DMS79 (cell line): Measurements from ENCODE around the gene SAMMSON.

Source experiments
- DNase-seq: peaks from one replicate; lab custom pipeline; 2025; lab: John Stamatoyannopoulos, UW

SAMMSON gene

DNA sequence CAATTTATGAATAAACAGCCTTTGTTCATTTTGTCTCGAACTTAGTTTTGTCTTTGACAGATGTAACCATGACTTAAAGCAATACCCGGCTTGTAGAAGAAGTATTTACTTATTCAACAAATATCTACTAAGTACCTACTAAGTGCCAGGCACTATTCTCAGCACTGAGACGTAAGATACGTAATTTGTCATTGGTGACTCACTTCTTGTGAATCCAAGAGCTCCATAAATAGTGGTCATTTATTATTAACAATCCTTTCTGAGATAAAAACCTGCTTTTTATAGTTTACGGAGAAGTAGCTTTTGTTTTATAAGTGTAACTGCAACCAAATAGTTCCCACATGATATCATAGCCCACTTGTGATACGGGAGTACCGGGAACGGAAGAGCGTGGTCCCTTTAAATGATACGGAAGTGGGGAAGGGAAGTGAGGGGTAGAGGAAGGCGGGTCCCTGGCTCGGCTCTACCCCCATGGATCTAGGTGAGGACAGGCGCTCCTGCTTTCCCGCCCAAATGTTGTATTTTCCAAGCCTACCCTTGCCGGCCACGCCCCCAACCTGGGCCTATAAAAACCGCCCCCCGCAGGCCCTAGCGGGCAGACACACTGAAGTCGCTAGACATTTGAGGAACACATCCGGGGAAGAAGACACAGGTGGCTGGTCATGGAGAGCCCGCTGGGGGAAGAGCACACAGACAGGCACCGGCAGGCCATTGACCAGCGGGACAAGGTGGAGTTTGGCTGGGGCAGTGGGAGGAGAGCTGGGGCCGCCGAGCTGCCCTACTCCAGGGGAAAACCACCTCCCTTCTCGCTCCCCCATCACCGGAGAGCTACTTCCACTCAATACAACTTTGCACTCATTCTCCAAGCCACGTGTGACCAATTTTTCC, at the start of gene SAMMSON:
TSS of gene SAMMSON (plus strand) at position 594 of the 888 bp plus-strand sequence.
- DNase-seq: no peak

- no peak for DNase-seq
Observed at GRCh38 chr3:69951616-69952015, 47.9 kb upstream of the SAMMSON start.

DNA sequence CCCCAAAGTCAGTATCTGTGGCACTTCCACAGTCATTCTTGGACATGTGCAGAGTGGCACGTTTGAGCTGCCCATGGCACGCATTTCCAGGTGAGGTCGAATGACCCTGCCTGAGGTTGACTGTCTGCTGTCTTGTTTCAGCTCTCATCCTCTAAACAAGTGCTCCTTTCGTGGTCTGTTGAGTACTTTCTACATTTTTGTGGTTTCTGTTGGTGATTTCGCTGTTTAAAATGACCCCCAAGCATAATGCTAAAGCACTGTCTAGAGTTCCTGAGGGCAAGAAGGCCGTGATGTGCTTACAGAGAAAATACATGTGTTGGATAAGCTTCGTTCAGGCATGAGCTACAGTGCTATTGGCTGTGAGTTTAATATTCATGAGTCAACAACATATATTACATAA, 40.0 kb upstream of the SAMMSON start:
- DNase-seq: no peak

GRCh38 chr3:69961706-69962439, 37.7 kb upstream of the SAMMSON start:
- no peak for DNase-seq

- no peak for DNase-seq
Observed at GRCh38 chr3:69963643-69964042, 35.9 kb upstream of the SAMMSON start.

- DNase-seq: no peak
Observed at GRCh38 chr3:69967156-69967555, 32.4 kb upstream of the SAMMSON start.

DNA sequence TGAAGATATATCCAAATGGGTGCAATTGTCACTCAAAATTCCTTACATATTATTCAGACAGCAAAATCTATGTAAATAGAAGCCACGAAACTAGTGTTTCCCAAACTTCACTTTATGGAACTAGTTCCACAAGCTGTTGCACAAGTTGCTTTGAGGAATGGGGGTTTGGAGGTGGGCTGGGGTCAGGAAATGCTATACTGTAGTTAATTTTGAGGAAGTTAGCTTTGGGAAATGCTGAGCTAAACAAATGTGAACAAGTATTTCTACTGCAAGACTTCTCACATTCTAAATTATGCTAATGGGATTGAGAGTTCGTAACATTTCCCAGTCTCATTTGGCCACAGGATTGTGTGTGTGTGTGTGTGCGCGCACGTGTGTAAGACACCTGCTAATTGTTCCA, 28.7 kb upstream of the SAMMSON start:
- no peak for DNase-seq

GRCh38 chr3:69972672-69973071, 26.9 kb upstream of the SAMMSON start:
- DNase-seq: no peak

GRCh38 chr3:69976021-69976420, 23.5 kb upstream of the SAMMSON start:
- DNase-seq: no peak

DNA sequence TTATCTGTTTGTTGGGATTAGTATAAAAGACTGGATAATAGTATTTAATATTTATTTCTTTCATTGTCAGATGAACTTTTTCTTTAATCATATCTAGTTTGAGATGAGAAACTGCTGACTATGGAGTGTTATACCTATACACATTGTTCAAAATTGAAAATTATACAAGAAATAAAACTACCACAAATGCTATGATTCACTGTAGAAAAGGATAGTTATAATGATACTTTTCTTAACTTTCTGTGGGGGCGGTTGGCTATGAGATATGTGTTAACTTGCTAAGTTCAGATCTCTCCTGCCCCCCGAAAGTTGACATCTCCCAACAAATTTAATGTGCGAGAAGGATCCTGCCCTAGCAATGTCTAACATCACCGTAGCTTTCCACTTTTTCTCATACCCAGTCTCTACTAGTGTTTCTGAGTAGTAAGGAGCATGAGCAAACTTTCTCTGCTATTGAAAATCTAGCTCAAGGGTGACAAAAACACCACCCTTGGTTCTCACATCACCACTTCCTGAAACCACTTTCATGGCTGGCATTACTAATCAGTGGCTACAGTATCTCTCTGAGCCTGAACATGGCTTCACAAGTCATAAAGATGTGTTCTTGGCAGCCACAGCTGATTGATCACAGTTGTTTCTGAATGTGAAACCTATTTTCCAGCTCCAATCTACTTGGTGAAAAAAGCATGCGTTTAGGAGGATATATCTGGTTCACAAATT, 15.8 kb upstream of the SAMMSON start:
- no peak for DNase-seq

DNA sequence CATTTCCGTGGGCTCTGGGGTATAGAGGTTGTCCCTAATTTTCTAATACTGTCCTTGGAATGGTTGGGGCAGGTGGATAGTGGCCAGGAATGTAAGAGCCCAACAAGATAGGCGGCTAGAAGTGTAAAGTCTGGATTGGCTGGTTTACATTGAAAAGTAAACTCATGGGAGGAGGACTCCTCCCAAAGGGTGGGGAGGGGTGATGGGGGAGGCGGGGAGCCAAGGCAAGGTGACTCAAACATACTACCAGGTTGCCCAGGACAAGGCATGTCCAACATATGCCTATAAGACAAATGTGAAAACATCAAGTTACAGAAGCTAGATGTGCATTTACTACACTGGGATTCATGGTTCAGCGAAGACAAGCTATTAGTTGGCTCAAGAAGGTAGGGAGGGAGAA, 14.3 kb upstream of the SAMMSON start:
- DNase-seq: no peak

DNA sequence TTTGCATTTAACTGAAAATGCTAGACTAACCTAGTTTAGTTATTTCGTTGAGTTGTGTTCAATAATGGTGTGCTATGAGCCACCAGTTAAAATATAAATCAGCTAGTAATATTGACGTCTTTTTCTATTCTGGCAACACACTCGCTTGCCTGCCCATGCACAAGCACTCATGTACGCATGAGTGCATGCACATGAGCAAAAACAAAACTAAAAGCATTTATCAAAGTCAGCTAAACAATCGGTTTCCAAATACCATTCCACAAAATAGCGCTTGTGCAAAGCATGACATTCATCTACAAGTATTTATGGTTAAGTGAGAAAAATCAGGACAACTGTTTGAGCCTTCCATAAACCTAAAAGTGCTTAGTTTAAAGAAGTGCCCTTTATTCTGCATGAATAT, 13.1 kb upstream of the SAMMSON start:
- DNase-seq: no peak

DNA sequence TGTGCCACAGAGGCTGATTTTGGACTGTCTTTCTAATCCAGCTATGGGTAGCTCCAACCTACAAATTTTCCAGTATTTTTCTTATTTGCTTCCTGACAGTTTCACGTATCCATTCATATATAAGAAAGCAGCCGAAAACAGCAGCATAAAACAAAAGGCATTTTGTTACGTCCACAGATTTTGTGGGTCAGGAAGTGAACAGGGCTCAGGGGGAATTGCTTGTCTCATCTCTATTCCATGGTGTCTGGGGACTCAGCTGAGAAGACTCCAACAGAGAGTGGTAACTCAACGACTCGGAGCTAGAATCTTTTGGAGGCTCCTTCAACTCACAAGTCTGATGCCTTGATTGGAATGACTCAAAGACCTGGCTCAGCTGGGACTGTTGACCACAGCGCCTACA, 11.7 kb upstream of the SAMMSON start:
- no peak for DNase-seq

GRCh38 chr3:69993757-69994156, 5.8 kb upstream of the SAMMSON start:
- no peak for DNase-seq

- DNase-seq: no peak
Observed at GRCh38 chr3:69994919-69995318, 4.6 kb upstream of the SAMMSON start.

- DNase-seq: no peak
Observed at GRCh38 chr3:69997631-69998307, 1.8 kb upstream of the SAMMSON start.

DNA sequence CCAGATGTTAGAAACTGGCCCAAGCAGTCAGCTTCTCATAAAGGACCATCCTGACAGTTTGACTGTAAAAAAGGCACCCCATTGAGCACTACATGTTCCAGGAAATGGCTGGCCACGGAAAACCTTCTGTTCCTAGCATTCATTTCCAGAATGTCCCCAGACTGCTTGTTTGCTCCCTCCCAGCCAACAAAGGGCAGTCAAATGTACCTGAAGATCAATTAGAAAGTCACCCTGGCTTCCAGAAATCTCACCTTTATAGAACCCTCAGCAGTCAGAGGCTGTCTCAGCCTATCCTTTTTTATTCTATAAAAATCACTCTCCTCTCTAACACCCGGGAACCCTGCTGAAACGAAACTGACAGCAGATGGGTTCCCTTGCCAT, 784 bp upstream of the SAMMSON start:
- no peak for DNase-seq

GRCh38 chr3:70000028-70000410, 486 bp downstream of the SAMMSON start:
- DNase-seq: no peak

- DNase-seq: no peak
Observed at GRCh38 chr3:70000563-70001081, 1.1 kb downstream of the SAMMSON start.

- DNase-seq: no peak
Observed at GRCh38 chr3:70003119-70003518, 3.6 kb downstream of the SAMMSON start.

DNA sequence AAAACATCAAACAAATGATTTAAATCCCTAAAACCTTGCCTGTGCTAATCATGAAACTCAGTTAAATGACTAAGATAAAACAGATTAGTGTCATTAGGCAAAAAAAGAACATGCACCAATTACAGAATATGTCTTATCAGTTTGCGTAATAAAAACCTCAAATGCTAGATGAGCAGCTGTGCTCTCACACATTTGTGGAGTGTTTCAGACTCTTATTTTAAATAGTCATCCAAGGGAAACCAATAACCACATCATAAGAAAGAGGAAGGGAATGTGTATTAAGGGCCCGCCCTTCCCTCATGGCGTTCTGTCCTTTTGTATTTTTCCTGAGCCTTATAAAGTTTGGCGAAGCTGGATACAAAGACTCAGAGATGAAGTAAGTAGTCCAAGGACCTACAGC, 6.6 kb downstream of the SAMMSON start:
- DNase-seq: no peak

DNA sequence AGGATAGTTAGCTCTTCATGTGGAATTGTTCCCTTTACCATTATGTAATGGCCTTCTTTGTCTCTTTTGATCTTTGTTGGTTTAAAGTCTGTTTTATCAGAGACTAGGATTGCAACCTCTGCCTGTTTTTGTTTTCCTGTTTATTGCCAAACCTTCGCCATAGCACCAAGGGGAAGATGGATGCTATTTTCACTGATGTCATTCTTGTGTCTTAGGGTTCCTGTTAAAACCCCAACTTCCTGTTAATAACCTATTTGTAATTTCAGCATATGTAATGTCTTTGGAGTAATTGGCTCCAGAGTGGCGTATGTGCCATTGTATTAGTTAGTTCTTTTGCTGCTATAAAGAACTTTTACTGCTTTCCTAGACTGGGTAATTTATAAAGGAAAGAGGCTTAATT, 10.8 kb downstream of the SAMMSON start:
- no peak for DNase-seq
